Measurements from ENCODE around the gene MCRS1.
A peak's percentile ranks its signal among the peaks of the same experiment; 100 is the strongest.

The MCRS1 gene

DNA sequence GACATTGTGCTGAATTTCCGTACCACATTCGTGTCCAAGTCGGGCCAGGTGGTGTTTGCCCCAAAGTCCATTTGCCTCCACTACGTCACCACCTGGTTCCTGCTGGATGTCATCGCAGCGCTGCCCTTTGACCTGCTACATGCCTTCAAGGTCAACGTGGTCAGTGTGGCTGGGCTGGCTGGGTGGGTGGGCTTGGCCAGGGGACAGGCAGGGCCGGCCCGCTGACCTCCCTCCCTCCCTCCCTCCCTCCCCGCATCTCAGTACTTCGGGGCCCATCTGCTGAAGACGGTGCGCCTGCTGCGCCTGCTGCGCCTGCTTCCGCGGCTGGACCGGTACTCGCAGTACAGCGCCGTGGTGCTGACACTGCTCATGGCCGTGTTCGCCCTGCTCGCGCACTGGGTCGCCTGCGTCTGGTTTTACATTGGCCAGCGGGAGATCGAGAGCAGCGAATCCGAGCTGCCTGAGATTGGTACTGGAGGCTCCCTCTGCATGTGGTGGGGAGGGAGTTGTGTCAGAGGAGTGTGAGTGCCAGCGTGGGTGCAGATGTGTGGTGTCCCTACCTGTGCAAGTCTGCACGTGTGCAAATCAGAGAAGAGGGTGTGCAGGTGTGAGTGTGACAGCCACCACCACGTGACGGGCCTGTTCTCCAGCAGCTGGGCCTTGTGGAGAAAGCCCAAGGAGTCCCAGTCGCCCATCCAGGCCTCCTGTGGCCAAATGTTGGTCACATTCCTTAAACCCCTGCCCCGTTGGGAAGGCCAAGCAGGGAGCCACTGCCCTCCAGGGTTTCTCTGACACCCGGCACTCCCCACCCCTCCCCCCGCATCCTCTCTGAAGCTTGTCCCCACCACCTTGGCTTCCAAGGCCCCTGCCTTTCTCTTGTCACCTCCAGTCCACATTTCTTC lies 23.8 kb downstream of the MCRS1 start:
- CTCF ChIA-PET = interaction anchor here (0.6 to 0.9 kb wide), 2 partner anchors 9 to 17 kb away, joined by 3 to 4 read pairs; no protein-coding TSS in a partner anchor
- no peak for DNase-seq (ENCODE audit: low spot score)
- POLR2A ChIA-PET (ENCODE audit: low non-redundant PET) = no interaction called here
- TF ChIP-seq, protein P1, sequence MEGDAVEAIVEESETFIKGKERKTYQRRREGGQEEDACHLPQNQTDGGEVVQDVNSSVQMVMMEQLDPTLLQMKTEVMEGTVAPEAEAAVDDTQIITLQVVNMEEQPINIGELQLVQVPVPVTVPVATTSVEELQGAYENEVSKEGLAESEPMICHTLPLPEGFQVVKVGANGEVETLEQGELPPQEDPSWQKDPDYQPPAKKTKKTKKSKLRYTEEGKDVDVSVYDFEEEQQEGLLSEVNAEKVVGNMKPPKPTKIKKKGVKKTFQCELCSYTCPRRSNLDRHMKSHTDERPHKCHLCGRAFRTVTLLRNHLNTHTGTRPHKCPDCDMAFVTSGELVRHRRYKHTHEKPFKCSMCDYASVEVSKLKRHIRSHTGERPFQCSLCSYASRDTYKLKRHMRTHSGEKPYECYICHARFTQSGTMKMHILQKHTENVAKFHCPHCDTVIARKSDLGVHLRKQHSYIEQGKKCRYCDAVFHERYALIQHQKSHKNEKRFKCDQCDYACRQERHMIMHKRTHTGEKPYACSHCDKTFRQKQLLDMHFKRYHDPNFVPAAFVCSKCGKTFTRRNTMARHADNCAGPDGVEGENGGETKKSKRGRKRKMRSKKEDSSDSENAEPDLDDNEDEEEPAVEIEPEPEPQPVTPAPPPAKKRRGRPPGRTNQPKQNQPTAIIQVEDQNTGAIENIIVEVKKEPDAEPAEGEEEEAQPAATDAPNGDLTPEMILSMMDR (conservative IDR thresholded peaks at IDR 0.05; ENCODE audit: low read depth) = no peak
- no peak overlapping the region for H3K27ac ChIP-seq

DNA sequence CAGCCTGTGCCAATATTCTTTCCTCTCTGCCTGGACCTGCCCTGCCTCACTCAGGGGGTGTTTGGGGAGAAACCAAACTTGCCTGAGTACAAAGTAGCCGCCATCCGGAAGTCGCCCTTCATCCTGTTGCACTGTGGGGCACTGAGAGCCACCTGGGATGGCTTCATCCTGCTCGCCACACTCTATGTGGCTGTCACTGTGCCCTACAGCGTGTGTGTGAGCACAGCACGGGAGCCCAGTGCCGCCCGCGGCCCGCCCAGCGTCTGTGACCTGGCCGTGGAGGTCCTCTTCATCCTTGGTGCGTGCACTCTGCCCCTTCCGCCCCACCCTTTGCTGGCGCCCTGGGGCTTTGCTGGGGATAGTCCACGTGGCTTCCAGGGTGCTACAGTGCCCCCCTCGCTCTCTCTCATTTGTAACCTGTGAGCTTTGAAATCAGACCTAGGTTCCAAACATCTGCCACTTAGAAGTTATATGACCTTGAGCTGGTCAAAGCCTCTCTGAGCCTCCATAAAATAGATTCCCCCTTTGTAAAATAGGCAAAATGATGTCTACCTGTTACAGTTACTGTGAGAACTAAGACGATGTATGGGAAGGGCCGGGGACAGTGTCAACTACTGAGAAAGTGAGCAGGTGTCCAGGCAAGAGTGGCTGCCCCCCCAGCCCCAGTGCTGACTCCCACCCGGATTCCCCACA lies 24.6 kb downstream of the MCRS1 start:
- no peak for DNase-seq (ENCODE audit: low spot score)
- ChIA-PET POLR2A (ENCODE audit: low non-redundant PET) (no interaction called here), CTCF (interaction anchor here (0.6 to 0.9 kb wide), 2 partner anchors 16 to 197 kb away, joined by 4 to 6 read pairs; no protein-coding TSS in a partner anchor)
- no peak overlapping the region for H3K27ac ChIP-seq
- TF ChIP-seq, protein P1 (conservative IDR thresholded peaks at IDR 0.05; ENCODE audit: low read depth) = no peak

DNA sequence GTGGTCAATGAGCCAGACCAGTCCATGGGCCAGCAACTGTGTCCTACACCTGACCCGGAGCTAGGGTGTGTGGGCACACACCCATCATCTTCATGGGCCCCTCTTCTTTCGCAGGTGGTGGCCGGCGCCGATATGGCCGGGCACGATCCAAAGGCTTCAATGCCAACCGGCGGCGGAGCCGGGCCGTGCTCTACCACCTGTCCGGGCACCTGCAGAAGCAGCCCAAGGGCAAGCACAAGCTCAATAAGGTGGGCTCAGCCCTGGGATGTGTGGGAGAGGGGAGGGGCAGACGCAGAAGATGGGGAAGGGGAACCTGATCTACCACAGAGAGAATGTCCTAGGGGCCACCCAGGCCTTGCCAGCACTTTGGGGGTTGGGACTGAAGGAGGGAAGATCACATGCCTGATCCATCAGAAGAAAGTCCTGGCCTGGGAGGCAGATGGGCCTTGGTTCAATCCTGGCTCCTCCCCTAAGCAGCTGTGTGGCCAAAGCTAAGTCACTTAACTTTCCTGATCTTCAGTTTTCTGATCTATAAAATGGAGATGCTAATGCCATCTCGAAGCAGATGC lies 25.3 kb downstream of the MCRS1 start:
- TF ChIP-seq, protein P1 (conservative IDR thresholded peaks at IDR 0.05; ENCODE audit: low read depth) = no peak
- H3K27ac ChIP-seq = no peak overlapping the region
- no peak for DNase-seq (ENCODE audit: low spot score)
- ChIA-PET POLR2A (ENCODE audit: low non-redundant PET) (no interaction called here), CTCF (interaction anchor here (0.6 kb wide), 1 partner anchor 198 kb away, joined by 6 read pairs; no protein-coding TSS in a partner anchor)

GRCh38 chr12:49541911-49542505 lies 25.9 kb downstream of the MCRS1 start:
- ChIA-PET POLR2A (ENCODE audit: low non-redundant PET) (no interaction called here), CTCF (no interaction called here)
- TF ChIP-seq, protein P1 (conservative IDR thresholded peaks at IDR 0.05; ENCODE audit: low read depth) = no peak
- 0 out of 2 replicates have a peak overlapping the region, but pooled peaks have one; percentile 16 for H3K27ac ChIP-seq
- DNase-seq (ENCODE audit: low spot score) = no peak

DNA sequence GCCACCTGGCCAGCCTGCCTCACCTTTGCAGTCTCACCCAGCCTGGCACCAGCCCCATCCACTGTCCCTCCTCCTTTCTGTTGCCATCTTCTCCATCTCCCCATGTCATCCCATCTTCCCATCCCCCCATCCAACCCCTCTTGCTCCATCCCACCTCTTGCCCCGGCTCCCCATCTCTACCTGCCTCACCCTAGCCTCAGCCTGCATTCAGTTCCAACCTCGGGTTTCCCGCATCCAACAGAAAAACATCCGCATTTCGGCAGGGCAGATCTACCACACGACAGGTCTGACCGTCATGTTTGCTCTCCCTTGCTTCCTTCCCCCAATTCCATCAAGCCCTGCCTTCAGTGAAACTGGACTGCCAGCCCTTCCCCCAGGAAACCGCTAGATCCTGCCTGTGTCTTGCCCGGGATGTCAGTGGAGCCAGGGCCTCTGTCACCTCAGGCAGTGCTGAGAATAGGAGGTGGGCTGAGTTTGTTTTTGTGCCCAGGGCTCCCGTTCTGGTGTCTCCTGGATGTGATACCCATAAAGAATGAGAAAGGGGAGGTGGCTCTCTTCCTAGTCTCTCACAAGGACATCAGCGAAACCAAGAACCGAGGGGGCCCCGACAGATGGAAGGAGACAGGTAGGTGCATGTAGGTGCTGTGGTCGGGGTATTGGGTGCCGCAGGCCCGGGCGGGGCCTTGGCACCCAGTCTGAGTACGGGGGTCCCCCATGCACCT lies 26.6 kb downstream of the MCRS1 start:
- ChIA-PET POLR2A (ENCODE audit: low non-redundant PET) (no interaction called here), CTCF (interaction anchor here (0.7 kb wide), 1 partner anchor 11 kb away, joined by 5 read pairs; no protein-coding TSS in a partner anchor)
- peak overlapping the region; percentile 16; the same call in 1 of the 2 replicates for H3K27ac ChIP-seq
- DNase-seq (ENCODE audit: low spot score) = no peak
- TF ChIP-seq, protein P1 (conservative IDR thresholded peaks at IDR 0.05; ENCODE audit: low read depth) = no peak
